K562 (cell line): ENCODE results near the gene NDUFB7. TPM values are rescaled to one million over a fixed set of nuclear protein-coding genes. Genes with fewer than 3 reads are reported as not detected.
A peak's percentile ranks its signal among the peaks of the same experiment; 100 is the strongest.

ENCODE experiments used
- ATAC-seq: fragments of 200-7000 bp; cut with Tn5 transposase; 3 replicates; pipeline ENCODE4 v1.9.1; 2020; ENCODE audit warnings: moderate library complexity
- BruUV-seq: library from RNA; stranded (reverse); fragments of 400-500 nt; replicated peaks from 2 replicates; lab custom pipeline; 2021; lab: Mats Ljungman, UMichigan
- CTCF ChIA-PET: fragments of 300-600 bp; formaldehyde crosslinking; extraction: SDS; loops from one replicate; lab custom pipeline; 2021; ENCODE audit warnings: low intra/inter-chr PET ratio; lab: Yijun Ruan, JAX
- POLR2A ChIA-PET: fragments of 300-600, 350-650 bp; sonication (Branson Sonifier 250); formaldehyde crosslinking; extraction: SDS; loops from one replicate; lab custom pipeline; 2021; ENCODE audit warnings: antibody characterized with exemption, inconsistent platforms; lab: Yijun Ruan, JAX
- DNase-seq, 4 experiments: peaks; one replicate each; pipeline versions ENCODE4 v3.0.0 to v3.0.0-alpha.2; 2011 to 2018; ENCODE audit warnings: low spot score in 3 of 4, mixed read lengths in 3 of 4; ENCODE audit errors: extremely low read depth in 1 of 4
- FAIRE-seq: peaks from 2 replicates; lab custom pipeline; 2011; peaks lifted over from hg19 to GRCh38; lab: Jason Lieb, UNC
- H2AFZ ChIP-seq: 2 replicates; pipeline ENCODE4 v1.6.0; 2011; ENCODE audit warnings: low read depth, low read length, control low read depth, inconsistent platforms
- H3K27ac ChIP-seq: fragments of 200-600 bp; 3 replicates; pipeline ENCODE4 v1.8.0; 2011; ENCODE audit warnings: low read depth, mild to moderate bottlenecking, control low read depth, inconsistent platforms, low read length, moderate library complexity, mixed read lengths; ENCODE audit errors: extremely low read depth
- H3K27me3 ChIP-seq, 2 experiments: fragments of 300-600 bp in 1 of 2; 2 replicates in 1 of 2; 3 replicates in 1 of 2; pipeline versions ENCODE4 v1.6.0 to v1.8.0; 2011; ENCODE audit warnings: inconsistent platforms in 2 of 2, low read length in 2 of 2, mild to moderate bottlenecking in 1 of 2, mixed read lengths in 1 of 2, moderate library complexity in 1 of 2; ENCODE audit not compliant: control insufficient read depth in 2 of 2, insufficient read depth in 2 of 2
- H3K36me3 ChIP-seq: fragments of 300-600 bp; 3 replicates; pipeline ENCODE4 v1.8.0; 2011; ENCODE audit warnings: mild to moderate bottlenecking, low read length, inconsistent platforms; ENCODE audit not compliant: control insufficient read depth, insufficient read depth
- H3K4me1 ChIP-seq, 2 experiments: fragments of 200-600 bp in 1 of 2; replicated peaks in 1 of 2; 2 replicates in 1 of 2; 3 replicates in 1 of 2; pipeline versions ENCODE4 v1.5.1 to v1.8.0; 2011; ENCODE audit warnings: inconsistent platforms in 2 of 2, low read length in 2 of 2, mild to moderate bottlenecking in 1 of 2, mixed read lengths in 1 of 2, moderate library complexity in 1 of 2; ENCODE audit not compliant: control insufficient read depth in 2 of 2, insufficient read depth in 2 of 2
- H3K4me2 ChIP-seq: 2 replicates; pipeline ENCODE4 v1.6.1; 2011; ENCODE audit warnings: low read length, control low read depth, inconsistent platforms, mixed read lengths; ENCODE audit not compliant: insufficient read depth
- H3K4me3 ChIP-seq: fragments of 200-600 bp; sonication (generic), shearing (Covaris generic); 2 replicates; pipeline ENCODE4 v1.5.1; 2016; ENCODE audit warnings: control low read depth, inconsistent platforms
- H3K79me2 ChIP-seq: fragments of 200-600 bp; 3 replicates; pipeline ENCODE4 v1.8.0; 2011; ENCODE audit warnings: low read length, inconsistent platforms; ENCODE audit not compliant: control insufficient read depth, insufficient read depth
- H3K9ac ChIP-seq, 2 experiments: 2 replicates each; pipeline versions ENCODE4 v1.6.0 to v1.6.1; 2011; ENCODE audit warnings: low read depth in 2 of 2, low read length in 2 of 2, control low read depth in 1 of 2, inconsistent platforms in 1 of 2, mild to moderate bottlenecking in 1 of 2, mixed read lengths in 1 of 2; ENCODE audit not compliant: insufficient read depth in 1 of 2
- H3K9me1 ChIP-seq: one replicate; pipeline ENCODE4 v1.6.0; 2011; ENCODE audit warnings: inconsistent platforms, mild to moderate bottlenecking, low read length, moderate library complexity; ENCODE audit not compliant: control insufficient read depth, insufficient read depth
- H3K9me3 ChIP-seq: replicated peaks from 2 replicates; pipeline ENCODE4 v1.5.1; 2011; ENCODE audit warnings: low read depth, low read length, inconsistent platforms; ENCODE audit not compliant: control insufficient read depth, insufficient read depth
- H4K20me1 ChIP-seq: replicated peaks from 2 replicates; pipeline ENCODE4 v1.6.1; 2011; ENCODE audit warnings: low read length, inconsistent platforms, mixed read lengths; ENCODE audit not compliant: control insufficient read depth, insufficient read depth
- ARNT ChIP-seq, 2 experiments: fragments of 450-650 bp; IDR thresholded peaks; 2 replicates each; pipeline ENCODE4 v1.6.1; 2016; ENCODE audit warnings: mild to moderate bottlenecking in 1 of 2
- CBFA2T2 ChIP-seq: fragments of 450-650 bp; conservative IDR thresholded peaks from 2 replicates; pipeline ENCODE4 v1.6.1; 2017; ENCODE audit warnings: mild to moderate bottlenecking
- DACH1 ChIP-seq: fragments of 450-650 bp; IDR thresholded peaks from 2 replicates; pipeline ENCODE4 v1.6.1; 2018; ENCODE audit not compliant: partially characterized antibody
- HDAC1 ChIP-seq, 2 experiments: fragments of 450-650 bp; IDR thresholded peaks; 2 replicates each; pipeline ENCODE4 v1.6.1; 2016 to 2017; ENCODE audit warnings: inconsistent platforms in 1 of 2, mild to moderate bottlenecking in 1 of 2, moderate library complexity in 1 of 2
- NFIC ChIP-seq: fragments of 450-650 bp; IDR thresholded peaks from 2 replicates; pipeline ENCODE4 v1.6.1; 2017; ENCODE audit warnings: mild to moderate bottlenecking, inconsistent platforms
- NR2C1 ChIP-seq, 2 experiments: fragments of 450-650 bp; IDR thresholded peaks; 2 replicates each; pipeline ENCODE4 v1.6.1; 2017; ENCODE audit warnings: mild to moderate bottlenecking in 2 of 2, antibody characterized with exemption in 1 of 2, inconsistent platforms in 1 of 2, missing compliant biosample characterization in 1 of 2, missing genetic modification characterization in 1 of 2
- PHF20 ChIP-seq: fragments of 450-650 bp; IDR thresholded peaks from 2 replicates; pipeline ENCODE4 v1.6.1; 2018; ENCODE audit not compliant: partially characterized antibody
- PHF21A ChIP-seq: fragments of 450-650 bp; IDR thresholded peaks from 2 replicates; pipeline ENCODE4 v1.6.1; 2017; ENCODE audit warnings: low read depth, borderline replicate concordance
- POLR2A ChIP-seq: fragments of 450-650 bp; conservative IDR thresholded peaks from 2 replicates; pipeline ENCODE4 v1.6.1; 2016
- POLR2AphosphoS5 ChIP-seq: IDR thresholded peaks from 2 replicates; pipeline ENCODE4 v1.6.1; 2011; ENCODE audit warnings: mild to moderate bottlenecking, low read depth, low read length, moderate library complexity; ENCODE audit not compliant: control insufficient read depth, insufficient read depth
- RCOR1 ChIP-seq, 2 experiments: IDR thresholded peaks; 2 replicates each; pipeline ENCODE4 v1.6.1; 2012; ENCODE audit warnings: low read depth in 2 of 2, low read length in 2 of 2, borderline replicate concordance in 1 of 2, improper control_type of control experiment in 1 of 2
- SIN3B ChIP-seq: fragments of 450-650 bp; IDR thresholded peaks from 2 replicates; pipeline ENCODE4 v1.6.1; 2017; ENCODE audit warnings: low read depth, mild to moderate bottlenecking, moderate library complexity
- SIX5 ChIP-seq, 2 experiments: IDR thresholded peaks; 2 replicates each; pipeline ENCODE4 v1.6.1; 2011; ENCODE audit warnings: low read length in 2 of 2, borderline replicate concordance in 1 of 2, low read depth in 1 of 2, mild to moderate bottlenecking in 1 of 2, moderate library complexity in 1 of 2; ENCODE audit not compliant: insufficient read depth in 1 of 2
- SLC30A9 ChIP-seq: fragments of 250-450 bp; sonication (Bioruptor Pico); IDR thresholded peaks from 2 replicates; pipeline ENCODE4 v1.8.0; 2022; ENCODE audit warnings: mild to moderate bottlenecking, moderate library complexity
- SMARCA5 ChIP-seq: fragments of 450-650 bp; IDR thresholded peaks from 2 replicates; pipeline ENCODE4 v1.6.1; 2016
- SMARCB1 ChIP-seq: IDR thresholded peaks from 2 replicates; pipeline ENCODE4 v1.6.1; 2011; ENCODE audit warnings: improper control_type of control experiment, low read depth; ENCODE audit not compliant: insufficient read length
- TCF3 ChIP-seq: sonication (generic); formaldehyde crosslinking; IDR thresholded peaks from 2 replicates; pipeline ENCODE4 v1.4.0; 2020; ENCODE audit warnings: mild to moderate bottlenecking, missing genetic modification reagents
- TEAD1 ChIP-seq, 2 experiments: fragments of 450-650 bp in 1 of 2; sonication (generic) in 1 of 2; formaldehyde crosslinking; IDR thresholded peaks; 2 replicates each; pipeline versions ENCODE4 v1.4.0 to v1.8.0; 2020 to 2022; ENCODE audit warnings: mild to moderate bottlenecking in 2 of 2, missing genetic modification reagents in 1 of 2
- TRIM24 ChIP-seq, 2 experiments: fragments of 450-650 bp; IDR thresholded peaks; 2 replicates each; pipeline ENCODE4 v1.6.1; 2016
- ZNF121 ChIP-seq: sonication (generic); formaldehyde crosslinking; conservative IDR thresholded peaks from 2 replicates; pipeline ENCODE4 v1.8.0; 2022; ENCODE audit warnings: missing genetic modification reagents
- ZNF354B ChIP-seq: fragments of 250-450 bp; sonication (Bioruptor Pico); IDR thresholded peaks from 2 replicates; pipeline ENCODE4 v1.4.0; 2020
- WGBS: fragments of 100-300 bp; shearing (Covaris generic); methylation state at CpG from one replicate; pipeline ENCODE4 v1.1.6; 2016; ENCODE audit warnings: low coverage, mixed read lengths; ENCODE audit not compliant: insufficient coverage; ENCODE audit errors: missing lambda C conversion rate; 5-methylcytosine and 5-hydroxymethylcytosine counted together
- in situ Hi-C: fragments of 300-500 bp; cut with MboI; formaldehyde crosslinking; loops from 4 replicates; pipeline ENCODE4 v1.15.0; 2018; ENCODE audit warnings: inconsistent platforms, mixed read lengths
- intact Hi-C: fragments of 100-400 bp; cut with micrococcal nuclease; formaldehyde crosslinking; loops from 2 replicates; pipeline ENCODE4 v1.14.2; 2022
- polyA plus RNA-seq, 8 experiments: library from polyadenylated mRNA; depleted of rRNA in 4 of 8; stranded (reverse) in 5 of 8; unstranded in 3 of 8; fragments of >200 nt; fragmentation: Nextera tagmentation in 2 of 8; fragmentation: Illumina TruSeq in 1 of 8; extraction: Ambion mirVana in 2 of 8; extraction: Trizol in 1 of 8; gene quantifications; 2 replicates each; pipeline versions ENCODE4 v1.2.1 to v1.2.3, GENCODE V29; 2011 to 2014; ENCODE audit warnings: inconsistent platforms in 1 of 8, missing spikeins in 1 of 8
- total RNA-seq, 7 experiments: library from RNA; depleted of rRNA in 6 of 7; stranded (reverse); fragments of >200 nt in 6 of 7; fragmentation: Illumina TruSeq in 2 of 7; extraction: Trizol in 2 of 7; gene quantifications; 2 replicates each; pipeline versions ENCODE4 v1.2.1 to v1.2.3, GENCODE V29; 2011 to 2021; ENCODE audit warnings: low replicate concordance in 1 of 7
- TF ChIP-seq, protein P1 (sequence below), 2 experiments: IDR thresholded peaks; 2 replicates each; pipeline ENCODE4 v1.6.1; 2012; ENCODE audit warnings: improper control_type of control experiment in 2 of 2, low read depth in 2 of 2, low read length in 2 of 2, borderline replicate concordance in 1 of 2

NDUFB7 gene
- total and polyA plus RNA-seq, 9 of the 15 experiments (the other 6 are each of a cell fraction or from before 2014, with no cell fraction given) = 14.9 to 842 (median 137) TPM

GRCh38 chr19:14580623-14581237, 8.9 kb upstream of the NDUFB7 start:
- Histone ChIP-seq H3K4me3 (no peak overlapping the region), H3K9me1 (no peaks in the 10 kb centered on the region), H3K4me2 (no peak overlapping the region), H3K4me1 (no peaks in the 10 kb centered on the region; a peak in 1 of 5 replicates), H3K9me3 (no peaks in the 10 kb centered on the region), H4K20me1 (no peaks in the 10 kb centered on the region; the same call in 1 of the 2 replicates), H3K36me3 (no peaks in the 10 kb centered on the region), H3K27ac (no peak overlapping the region), H3K79me2 (no peaks in the 10 kb centered on the region), H2AFZ (no peak overlapping the region), H3K27me3 (peaks cover 0 to 5% of the 10 kb centered on the region in 2 experiments; a peak in 1 of 5 replicates), H3K9ac (no peak overlapping the region)
- 11% methylated on average over 6 of the region's 6 CpGs for WGBS
- intact Hi-C loops = no loop called here
- no TSS peak for BruUV-seq
- FAIRE-seq (no peak), ATAC-seq (no peak), DNase-seq (peak; percentile 37 to 60 (median 49))
- in situ Hi-C loops = no loop called here
- CTCF ChIA-PET = no interaction called here
- POLR2A ChIA-PET = interaction anchor here (0.7 kb wide), 1 partner anchor 8 kb away, joined by 3 read pairs; no protein-coding TSS in a partner anchor
- TF ChIP-seq POLR2AphosphoS5 (peak; percentile 58; the same call in 1 of the 2 replicates), SLC30A9 (no peak), PHF21A (no peak), NR2C1 (IDR thresholded peaks at IDR 0.05) (0 out of 2 replicates have a peak, but pooled peaks have one; percentile 17), NR2C1 (tag; IDR thresholded peaks at IDR 0.05) (no peak), RCOR1 (IDR thresholded peaks at IDR 0.05; ENCODE audit: borderline replicate concordance in 1 of 2, low read depth in 2 of 2, low read length in 2 of 2) (peak; percentile 69 to 74; a peak in 2 of 4 replicates), TRIM24 (IDR thresholded peaks at IDR 0.05) (peak; percentile 64 to 67; a peak in 3 of 4 replicates), DACH1 (no peak), SIN3B (no peak), ZNF354B (CRISPR knock-in tag) (no peak), TCF3 (CRISPR knock-in tag) (0 out of 2 replicates have a peak, but pooled peaks have one; percentile 44), HDAC1 (IDR thresholded peaks at IDR 0.05) (peak in 1 of 2 experiments; percentile 52; a peak in 1 of 4 replicates), SMARCB1 (no peak), PHF20 (peak; percentile 55), NFIC (peak; percentile 56), SIX5 (IDR thresholded peaks at IDR 0.05; ENCODE audit: borderline replicate concordance in 1 of 2, insufficient read depth in 1 of 2, low read depth in 1 of 2, low read length in 2 of 2) (no peak), CBFA2T2 (peak; percentile 84), ZNF121 (CRISPR knock-in tag) (peak; percentile 86), TEAD1 (CRISPR knock-in tag; IDR thresholded peaks at IDR 0.05) (peak in 1 of 2 experiments; percentile 55; a peak in 1 of 4 replicates), ARNT (IDR thresholded peaks at IDR 0.05) (peak in 1 of 2 experiments; percentile 38; a peak in 1 of 4 replicates), POLR2A (no peak), SMARCA5 (peak; percentile 82; the same call in 1 of the 2 replicates)
- TF ChIP-seq, protein P1, sequence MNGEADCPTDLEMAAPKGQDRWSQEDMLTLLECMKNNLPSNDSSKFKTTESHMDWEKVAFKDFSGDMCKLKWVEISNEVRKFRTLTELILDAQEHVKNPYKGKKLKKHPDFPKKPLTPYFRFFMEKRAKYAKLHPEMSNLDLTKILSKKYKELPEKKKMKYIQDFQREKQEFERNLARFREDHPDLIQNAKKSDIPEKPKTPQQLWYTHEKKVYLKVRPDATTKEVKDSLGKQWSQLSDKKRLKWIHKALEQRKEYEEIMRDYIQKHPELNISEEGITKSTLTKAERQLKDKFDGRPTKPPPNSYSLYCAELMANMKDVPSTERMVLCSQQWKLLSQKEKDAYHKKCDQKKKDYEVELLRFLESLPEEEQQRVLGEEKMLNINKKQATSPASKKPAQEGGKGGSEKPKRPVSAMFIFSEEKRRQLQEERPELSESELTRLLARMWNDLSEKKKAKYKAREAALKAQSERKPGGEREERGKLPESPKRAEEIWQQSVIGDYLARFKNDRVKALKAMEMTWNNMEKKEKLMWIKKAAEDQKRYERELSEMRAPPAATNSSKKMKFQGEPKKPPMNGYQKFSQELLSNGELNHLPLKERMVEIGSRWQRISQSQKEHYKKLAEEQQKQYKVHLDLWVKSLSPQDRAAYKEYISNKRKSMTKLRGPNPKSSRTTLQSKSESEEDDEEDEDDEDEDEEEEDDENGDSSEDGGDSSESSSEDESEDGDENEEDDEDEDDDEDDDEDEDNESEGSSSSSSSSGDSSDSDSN (IDR thresholded peaks at IDR 0.05; ENCODE audit: borderline replicate concordance in 1 of 2, low read depth in 2 of 2, low read length in 2 of 2) = no peak
